Stomach (tissue), 4 donors: Measurements from ENCODE around the gene CMTM2.

ENCODE experiments used
- EP300 ChIP-seq: sonication (generic); formaldehyde crosslinking; IDR thresholded peaks from one replicate; pipeline ENCODE4 v1.6.1; 2017; ENCODE audit warnings: antibody characterized with exemption
- TF ChIP-seq, protein P1 (sequence below), 7 experiments: fragments of 450-650 bp in 4 of 7; fragments of 200-600 bp in 3 of 7; sonication (generic) in 3 of 7; IDR thresholded peaks; one replicate each; pipeline ENCODE4 v1.5.1; 2016 to 2019; ENCODE audit warnings: antibody characterized with exemption in 7 of 7, control low read depth in 2 of 7, mild to moderate bottlenecking in 1 of 7

DNA sequence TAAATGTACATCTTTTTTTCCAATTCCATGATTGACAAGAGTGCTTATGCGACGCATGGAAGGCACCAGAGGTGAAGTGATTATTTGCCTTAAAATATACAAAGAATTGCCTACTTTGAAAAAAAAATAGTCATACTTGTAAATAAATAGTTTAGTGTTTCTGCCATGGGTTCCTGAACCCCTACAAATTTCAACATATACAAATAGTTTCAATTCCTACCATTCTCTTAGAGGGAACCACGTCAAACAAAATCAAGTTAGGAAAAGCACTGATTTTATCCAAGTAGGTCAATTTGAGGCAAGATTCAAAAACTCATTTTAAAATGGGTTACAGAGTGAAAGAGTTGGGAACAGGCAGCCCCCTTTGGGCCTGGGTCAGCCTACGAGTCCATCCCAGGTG is 36.9 kb downstream of the CMTM2 start:
- TF ChIP-seq, protein P1, sequence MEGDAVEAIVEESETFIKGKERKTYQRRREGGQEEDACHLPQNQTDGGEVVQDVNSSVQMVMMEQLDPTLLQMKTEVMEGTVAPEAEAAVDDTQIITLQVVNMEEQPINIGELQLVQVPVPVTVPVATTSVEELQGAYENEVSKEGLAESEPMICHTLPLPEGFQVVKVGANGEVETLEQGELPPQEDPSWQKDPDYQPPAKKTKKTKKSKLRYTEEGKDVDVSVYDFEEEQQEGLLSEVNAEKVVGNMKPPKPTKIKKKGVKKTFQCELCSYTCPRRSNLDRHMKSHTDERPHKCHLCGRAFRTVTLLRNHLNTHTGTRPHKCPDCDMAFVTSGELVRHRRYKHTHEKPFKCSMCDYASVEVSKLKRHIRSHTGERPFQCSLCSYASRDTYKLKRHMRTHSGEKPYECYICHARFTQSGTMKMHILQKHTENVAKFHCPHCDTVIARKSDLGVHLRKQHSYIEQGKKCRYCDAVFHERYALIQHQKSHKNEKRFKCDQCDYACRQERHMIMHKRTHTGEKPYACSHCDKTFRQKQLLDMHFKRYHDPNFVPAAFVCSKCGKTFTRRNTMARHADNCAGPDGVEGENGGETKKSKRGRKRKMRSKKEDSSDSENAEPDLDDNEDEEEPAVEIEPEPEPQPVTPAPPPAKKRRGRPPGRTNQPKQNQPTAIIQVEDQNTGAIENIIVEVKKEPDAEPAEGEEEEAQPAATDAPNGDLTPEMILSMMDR (IDR thresholded peaks at IDR 0.05): no peak
- no peak for TF ChIP-seq EP300
